Renal pelvis (tissue), 4 donors: ENCODE data around the gene HPSE2. TPM values are rescaled to one million over a fixed set of nuclear protein-coding genes. Genes with fewer than 3 reads are reported as not detected.

Experiments used
- DNase-seq: peaks from one replicate; pipeline ENCODE4 v3.0.0-alpha.2; 2013
- polyA plus RNA-seq, 3 donors: library from polyadenylated mRNA; unstranded; fragments of 120-200 nt; gene quantifications; one replicate each; pipeline ENCODE4 v1.2.1, GENCODE V29; 2013; ENCODE audit not compliant: insufficient read length in 3 of 3

Gene HPSE2
- polyA plus RNA-seq, 3 donors, result 0.44 to 0.71 (median 0.46) TPM

DNA sequence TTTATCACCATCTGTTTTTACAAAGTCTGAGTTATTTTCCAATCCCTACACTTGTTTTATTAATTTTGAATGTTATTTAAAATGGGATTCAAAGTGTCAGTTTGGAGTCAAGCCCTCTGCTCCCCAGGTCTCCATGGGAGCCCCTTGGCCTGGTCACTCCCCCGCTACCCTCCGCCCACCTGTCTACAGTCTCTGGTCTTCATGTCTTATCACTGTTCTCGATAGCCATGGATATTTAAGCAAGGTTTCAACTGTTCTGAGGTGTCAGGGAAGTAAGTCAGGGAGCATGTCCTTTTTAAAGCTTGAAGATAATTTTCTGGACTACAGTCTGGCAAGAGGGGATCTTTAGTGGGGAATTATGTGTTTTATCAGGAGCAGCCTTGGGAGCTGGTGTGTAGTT lies 769.8 kb downstream of the HPSE2 start:
- no peak for DNase-seq

DNA sequence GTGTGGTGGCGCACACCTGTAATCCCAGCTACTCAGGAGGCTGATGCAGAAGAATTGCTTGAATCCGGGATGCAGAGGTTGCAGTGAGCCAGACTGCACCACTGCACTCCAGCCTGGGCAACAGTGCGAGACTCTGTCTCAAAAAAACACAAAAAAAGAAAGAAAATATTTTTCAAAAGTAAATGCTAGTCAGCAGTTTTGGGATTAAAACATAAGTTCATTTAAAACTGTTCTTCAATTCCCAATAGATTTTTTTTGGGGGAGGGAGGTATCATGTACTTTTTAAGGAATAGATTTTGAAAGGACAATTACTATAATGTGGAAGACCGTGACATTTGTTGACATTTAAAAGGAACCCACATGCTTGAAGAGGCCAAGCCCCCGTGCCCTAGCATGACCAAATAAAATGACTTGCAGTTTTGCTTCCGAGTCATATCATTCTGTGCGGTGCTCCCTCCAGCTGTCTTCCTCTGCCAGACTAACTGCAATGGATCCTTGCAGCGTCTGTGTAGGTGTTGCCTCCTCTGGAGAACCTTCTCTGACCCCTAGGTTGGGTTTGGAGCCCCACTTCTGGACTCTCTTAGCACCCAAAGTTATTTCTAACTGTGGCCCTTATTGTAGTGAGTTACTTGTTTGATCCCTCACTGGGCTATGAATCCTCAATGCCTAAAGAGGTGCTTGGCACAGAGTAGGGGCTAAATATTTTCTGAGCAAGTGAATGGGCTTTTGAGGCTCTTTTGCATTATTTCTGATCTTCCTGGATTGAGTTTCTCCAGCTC lies 771.5 kb downstream of the HPSE2 start:
- DNase-seq, result no peak

GRCh38 chr10:98463016-98463415 lies 772.6 kb downstream of the HPSE2 start:
- no peak for DNase-seq

- no peak for DNase-seq
Observed at GRCh38 chr10:98461500-98461842, 774.2 kb downstream of the HPSE2 start.

- no peak for DNase-seq
Observed at GRCh38 chr10:98460837-98461499, 774.7 kb downstream of the HPSE2 start.

DNA sequence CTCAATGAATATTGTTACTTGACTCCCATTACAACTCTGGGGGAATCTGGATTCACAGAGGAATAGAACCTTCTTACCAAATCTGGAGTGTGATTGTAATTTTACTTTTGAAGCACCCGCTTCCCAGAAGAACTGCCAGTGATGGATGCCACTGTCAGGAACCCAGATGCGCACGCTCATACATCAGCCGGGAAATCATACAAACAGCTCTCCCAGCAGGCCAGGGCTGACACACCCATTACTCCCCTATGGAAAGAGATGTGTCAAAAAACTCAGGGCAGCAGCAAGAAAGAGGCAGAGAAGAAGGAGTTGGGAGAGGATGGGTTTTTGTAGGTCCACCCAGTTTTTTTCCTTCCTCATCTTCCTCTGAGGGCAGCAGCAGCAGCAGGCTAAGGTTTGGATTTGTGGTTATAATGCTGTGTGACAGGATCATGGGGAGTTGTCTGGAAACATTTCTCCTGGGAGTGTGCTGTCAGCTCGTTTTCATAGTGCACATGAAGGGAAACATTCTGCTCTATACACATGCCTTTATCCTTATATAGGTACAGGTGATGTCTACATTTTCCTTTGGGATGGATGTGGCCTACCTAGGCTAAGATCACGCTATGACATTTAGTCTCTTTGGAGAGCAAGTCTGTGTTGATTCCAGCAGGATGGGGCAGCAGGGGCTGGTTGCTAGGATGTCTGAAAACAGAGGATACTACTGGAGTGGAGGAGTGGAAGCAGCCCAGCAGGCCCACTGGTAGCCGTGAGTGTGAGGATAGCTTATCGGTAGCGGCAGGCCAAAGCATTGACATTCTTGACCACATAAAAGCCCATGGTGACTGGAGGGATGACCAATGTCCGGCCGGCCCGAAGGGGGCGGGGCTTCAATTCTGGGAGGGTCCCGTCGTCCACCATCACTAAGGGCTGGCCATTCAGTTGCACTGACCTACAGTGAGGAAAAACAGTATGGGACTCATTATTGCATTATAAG lies 776.6 kb downstream of the HPSE2 start:
- no peak for DNase-seq

DNA sequence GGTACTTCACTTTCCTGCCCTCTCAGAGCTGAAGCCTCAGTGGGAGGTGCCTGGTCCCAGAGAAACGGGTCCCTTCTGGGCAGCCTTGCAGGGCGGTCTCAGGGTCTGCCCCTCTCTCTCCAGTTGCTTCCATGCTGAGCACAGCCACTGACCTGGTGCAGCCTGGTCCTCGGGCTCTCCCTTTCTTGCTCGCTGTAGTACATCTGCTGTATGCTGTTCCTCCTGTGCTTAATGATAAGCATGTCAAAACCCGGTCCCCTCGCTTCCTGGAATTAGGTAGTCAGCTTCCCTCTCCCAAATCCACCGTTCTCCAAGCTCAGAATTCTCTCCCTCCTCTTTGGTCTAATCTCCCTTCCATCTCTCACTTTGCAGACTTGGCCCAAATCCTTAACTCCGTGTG lies 777.9 kb downstream of the HPSE2 start:
- no peak for DNase-seq

- DNase-seq, result no peak
Observed at GRCh38 chr10:98456686-98457482, 778.8 kb downstream of the HPSE2 start.

DNA sequence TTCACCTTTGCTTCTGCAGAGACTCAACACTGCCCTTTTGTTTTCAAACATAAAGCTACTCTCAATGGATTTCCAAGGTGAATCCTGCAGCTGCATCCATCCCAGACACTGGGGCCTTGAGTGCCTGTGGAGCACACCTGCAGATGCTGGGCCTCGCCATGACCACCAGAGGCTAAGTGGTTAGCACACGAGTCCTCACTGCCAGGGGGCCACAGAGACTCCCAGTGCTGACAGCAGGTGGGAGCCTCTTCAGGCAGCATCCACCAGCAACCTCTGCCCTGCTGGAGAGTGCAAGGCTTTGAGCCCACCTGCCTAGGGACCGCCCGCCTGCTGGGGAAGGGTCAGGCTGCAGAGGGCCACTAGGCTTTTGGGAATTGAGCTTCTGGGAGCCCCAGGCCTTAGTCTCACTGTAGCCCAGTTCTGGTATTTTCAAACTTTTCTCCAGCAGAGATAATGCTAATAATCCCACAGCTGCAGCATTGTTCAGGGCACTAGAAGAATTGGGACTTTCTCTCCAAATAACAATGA lies 779.5 kb downstream of the HPSE2 start:
- DNase-seq, result no peak

DNA sequence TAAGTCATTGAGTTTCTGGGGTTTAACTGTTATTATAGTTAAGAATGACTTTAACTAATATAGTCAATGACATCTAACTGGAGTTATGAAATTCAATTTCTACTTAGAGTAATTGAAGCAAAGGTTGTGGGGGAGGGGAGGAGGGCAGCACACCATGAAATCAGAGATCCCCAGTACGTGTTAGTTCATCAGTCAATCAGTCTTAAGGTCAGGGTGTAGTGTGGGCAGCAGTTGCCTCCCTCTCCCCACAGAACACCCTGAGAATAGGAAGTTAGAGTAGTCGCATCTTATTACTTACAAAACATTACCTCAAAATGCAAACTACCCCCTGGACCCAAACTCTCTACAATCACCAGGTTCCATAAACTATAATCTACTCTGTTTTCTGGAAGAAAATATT lies 781.9 kb downstream of the HPSE2 start:
- no peak for DNase-seq

DNA sequence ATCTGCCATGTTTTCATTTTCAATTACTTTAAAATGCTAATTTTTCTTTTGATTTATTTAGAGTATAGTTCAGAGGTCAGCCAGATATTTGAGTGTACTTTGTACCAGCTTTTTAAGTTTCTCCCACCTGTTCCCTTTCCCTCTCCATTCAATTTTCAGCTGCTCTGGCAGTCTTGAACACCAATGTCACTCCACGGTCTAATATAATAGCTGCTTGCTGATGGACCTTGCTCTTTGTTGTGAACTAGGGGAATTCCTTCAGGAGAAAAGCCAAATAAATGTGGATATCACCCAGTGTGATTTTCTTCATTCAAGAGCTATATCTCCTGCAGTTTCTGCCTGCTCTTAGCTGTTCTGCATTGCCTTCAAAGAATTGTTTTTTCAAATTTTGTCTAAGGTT lies 785.0 kb downstream of the HPSE2 start:
- DNase-seq, result no peak

- no peak for DNase-seq
Observed at GRCh38 chr10:98449287-98449686, 786.4 kb downstream of the HPSE2 start.

- peak; percentile 64 for DNase-seq
Observed at GRCh38 chr10:98446661-98447221, 788.9 kb downstream of the HPSE2 start, which contains the start of gene HPS1. TSS of gene HPS1 (minus strand) at chr10:98446935. CDS start at chr10:98443240, 3,695 bp downstream.

DNA sequence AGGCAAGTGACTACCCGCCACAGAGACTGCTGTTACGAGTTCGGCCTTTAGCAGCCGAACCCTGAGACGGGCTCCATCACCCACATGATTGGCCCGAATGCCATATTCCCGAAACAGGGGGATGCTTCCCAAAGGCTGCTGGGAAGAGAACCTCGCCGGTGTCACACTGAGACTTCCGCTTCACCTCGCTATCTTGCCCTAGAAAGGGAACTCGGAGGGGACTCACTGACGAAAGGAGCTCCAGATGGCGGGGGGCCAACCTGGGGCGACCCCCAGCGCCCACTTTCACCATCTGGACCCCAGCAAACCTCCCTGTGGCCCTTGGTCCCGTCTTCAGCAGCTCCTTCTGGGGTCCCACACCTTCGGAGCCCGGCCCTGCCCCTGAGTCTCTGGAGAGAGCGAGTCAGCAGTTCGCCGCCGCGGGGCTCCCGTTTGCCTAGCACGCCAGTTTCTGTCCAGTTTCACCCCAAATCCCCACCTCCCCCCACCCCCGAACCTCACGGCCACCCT lies 789.4 kb downstream of the HPSE2 start:
- DNase-seq, result no peak

DNA sequence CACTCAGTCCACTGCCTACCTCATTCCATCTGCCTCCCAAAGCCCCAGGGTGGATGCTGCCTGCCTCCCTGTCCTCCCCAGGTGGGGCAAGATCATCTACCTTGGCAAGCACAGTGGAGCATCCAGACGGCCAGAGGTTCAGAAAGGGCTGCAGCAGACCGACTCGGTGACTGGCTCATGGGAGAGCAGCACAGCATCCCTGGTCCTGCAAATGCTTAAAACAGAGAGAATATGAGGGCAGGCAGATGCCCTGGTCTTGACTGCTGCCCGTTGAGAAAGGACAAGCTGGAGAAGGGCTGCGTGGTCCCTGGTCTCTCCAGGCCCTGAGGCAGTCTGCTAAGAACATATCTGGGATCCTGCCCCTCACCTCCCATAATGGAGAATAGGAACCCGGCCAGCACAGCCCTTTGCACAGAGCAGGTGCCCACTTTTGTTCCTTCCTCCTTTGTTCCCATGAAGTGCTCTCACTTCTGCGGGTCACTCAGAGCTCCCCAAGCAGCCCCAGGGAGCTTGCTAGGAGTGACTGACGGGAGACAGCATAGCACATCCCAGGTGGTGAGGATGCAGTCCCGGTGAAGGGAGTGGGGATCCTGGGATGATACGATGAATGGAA lies 790.3 kb downstream of the HPSE2 start:
- DNase-seq, result no peak

DNA sequence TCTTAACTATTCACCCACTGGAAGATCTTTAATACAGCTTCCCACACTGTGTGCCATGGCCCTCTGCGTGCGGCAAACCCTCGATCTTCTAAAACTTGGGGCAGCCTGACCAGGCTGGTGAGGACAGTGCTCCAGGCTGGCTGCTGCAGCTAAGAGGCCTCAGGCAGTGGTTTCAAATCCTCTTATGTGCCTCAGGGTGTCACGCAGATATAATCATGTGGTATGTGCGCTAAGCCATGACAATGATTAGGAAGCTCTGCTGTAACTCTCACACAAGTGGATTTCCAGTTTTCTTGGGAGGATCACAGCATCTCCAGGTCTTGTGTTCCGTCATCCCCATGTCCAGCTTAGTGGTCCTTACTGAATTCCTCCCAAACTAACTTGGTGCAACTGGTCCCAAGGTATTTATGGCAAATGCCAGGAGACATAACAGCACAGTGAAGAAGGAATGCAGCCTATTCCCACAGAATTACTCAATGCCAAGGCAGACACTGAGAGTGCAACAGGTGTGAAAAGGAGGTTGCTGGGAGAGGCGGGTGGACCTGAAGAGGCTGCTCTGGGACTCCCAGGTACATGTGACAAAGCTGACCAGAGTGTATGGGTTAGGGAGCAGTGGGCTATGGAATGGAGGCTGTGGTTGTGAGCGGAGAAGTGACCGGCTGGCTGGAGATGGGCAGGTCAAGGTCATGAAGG lies 791.2 kb downstream of the HPSE2 start:
- no peak for DNase-seq

DNA sequence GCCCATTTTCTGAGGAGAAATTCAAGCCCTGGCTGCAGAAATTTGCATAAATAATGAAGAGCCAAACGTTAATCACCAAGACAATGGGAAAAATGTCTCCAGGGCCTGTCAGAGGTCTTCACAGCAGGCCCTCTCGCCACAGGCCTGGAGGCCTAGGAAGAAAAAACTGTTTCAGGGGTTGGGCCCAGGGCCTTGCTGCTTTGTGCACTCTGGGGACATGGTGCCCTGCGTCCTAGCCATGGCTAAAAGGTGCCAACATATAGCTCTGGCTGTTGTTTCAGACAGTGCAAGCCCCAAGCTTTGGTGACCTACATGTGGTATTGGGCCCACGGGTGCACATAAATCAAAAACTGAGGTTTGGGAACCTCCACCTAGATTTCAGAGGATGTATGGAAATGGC lies 796.9 kb downstream of the HPSE2 start:
- DNase-seq, result no peak

GRCh38 chr10:98436704-98437103 lies 798.9 kb downstream of the HPSE2 start:
- DNase-seq, result no peak

- no peak for DNase-seq
Observed at GRCh38 chr10:98435178-98435577, 800.5 kb downstream of the HPSE2 start.
